ENCODE data around the gene LPP. TPM values are rescaled to one million over a fixed set of nuclear protein-coding genes. Genes with fewer than 3 reads are reported as not detected.

The LPP gene
- total RNA-seq, 1 donor from 2014 or later, result 132 TPM

- no peak overlapping the region for H3K4me3 Mint-ChIP-seq
- no peak for DNase-seq (ENCODE audit: low spot score in 2 of 2, unreplicated experiment in 2 of 2)
- H3K27ac Mint-ChIP-seq, result no peak overlapping the region
- no peaks in the 10 kb centered on the region for H3K4me1 Mint-ChIP-seq
- H3K36me3 Mint-ChIP-seq, result peaks cover 21% of the 10 kb centered on the region
- TF ChIP-seq, protein P1, sequence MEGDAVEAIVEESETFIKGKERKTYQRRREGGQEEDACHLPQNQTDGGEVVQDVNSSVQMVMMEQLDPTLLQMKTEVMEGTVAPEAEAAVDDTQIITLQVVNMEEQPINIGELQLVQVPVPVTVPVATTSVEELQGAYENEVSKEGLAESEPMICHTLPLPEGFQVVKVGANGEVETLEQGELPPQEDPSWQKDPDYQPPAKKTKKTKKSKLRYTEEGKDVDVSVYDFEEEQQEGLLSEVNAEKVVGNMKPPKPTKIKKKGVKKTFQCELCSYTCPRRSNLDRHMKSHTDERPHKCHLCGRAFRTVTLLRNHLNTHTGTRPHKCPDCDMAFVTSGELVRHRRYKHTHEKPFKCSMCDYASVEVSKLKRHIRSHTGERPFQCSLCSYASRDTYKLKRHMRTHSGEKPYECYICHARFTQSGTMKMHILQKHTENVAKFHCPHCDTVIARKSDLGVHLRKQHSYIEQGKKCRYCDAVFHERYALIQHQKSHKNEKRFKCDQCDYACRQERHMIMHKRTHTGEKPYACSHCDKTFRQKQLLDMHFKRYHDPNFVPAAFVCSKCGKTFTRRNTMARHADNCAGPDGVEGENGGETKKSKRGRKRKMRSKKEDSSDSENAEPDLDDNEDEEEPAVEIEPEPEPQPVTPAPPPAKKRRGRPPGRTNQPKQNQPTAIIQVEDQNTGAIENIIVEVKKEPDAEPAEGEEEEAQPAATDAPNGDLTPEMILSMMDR (IDR thresholded peaks at IDR 0.05; ENCODE audit: unreplicated experiment), result no peak
- no peaks in the 10 kb centered on the region for H3K9me3 Mint-ChIP-seq
- no peaks in the 10 kb centered on the region for H3K27me3 Mint-ChIP-seq (ENCODE audit: low read depth)
Measured at GRCh38 chr3:188875413-188875812, 721.5 kb downstream of the LPP start.

DNA sequence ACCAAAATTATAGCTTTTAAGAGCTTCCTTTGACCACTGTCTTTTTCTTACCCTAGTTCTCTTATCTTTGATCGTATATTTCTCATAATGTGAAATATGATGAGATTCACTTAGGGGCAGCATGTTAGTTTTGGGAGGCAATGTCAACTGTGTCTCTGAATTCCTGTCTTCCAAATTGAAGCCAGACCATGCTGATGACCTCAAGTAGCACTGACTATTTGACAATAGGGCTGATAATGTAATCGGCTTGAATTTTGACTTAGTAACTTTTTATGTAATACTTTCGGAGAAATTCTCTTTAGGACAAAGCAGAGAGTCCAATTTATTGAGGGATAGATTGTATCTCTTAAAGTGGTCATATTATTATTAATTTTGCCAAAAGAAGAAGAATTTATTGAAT lies 722.4 kb downstream of the LPP start:
- TF ChIP-seq, protein P1 (IDR thresholded peaks at IDR 0.05; ENCODE audit: unreplicated experiment), result no peak
- no peaks in the 10 kb centered on the region for H3K4me1 Mint-ChIP-seq

GRCh38 chr3:188877381-188877780 lies 723.4 kb downstream of the LPP start:
- no peak for DNase-seq (ENCODE audit: low spot score in 2 of 2, unreplicated experiment in 2 of 2)
- no peaks in the 10 kb centered on the region for H3K27me3 Mint-ChIP-seq (ENCODE audit: low read depth)
- TF ChIP-seq, protein P1 (IDR thresholded peaks at IDR 0.05; ENCODE audit: unreplicated experiment), result no peak
- H3K4me3 Mint-ChIP-seq, result no peak overlapping the region
- no peak overlapping the region for H3K27ac Mint-ChIP-seq
- peaks cover 30% of the 10 kb centered on the region for H3K36me3 Mint-ChIP-seq
- peaks cover 5% of the 10 kb centered on the region for H3K9me3 Mint-ChIP-seq
- peaks cover 5% of the 10 kb centered on the region for H3K4me1 Mint-ChIP-seq

More for the DNA sequence above, 722.4 kb downstream of the LPP start:
- peaks cover 24% of the 10 kb centered on the region for H3K36me3 Mint-ChIP-seq
- H3K4me3 Mint-ChIP-seq, result no peak overlapping the region
- H3K27ac Mint-ChIP-seq, result no peak overlapping the region
- H3K27me3 Mint-ChIP-seq (ENCODE audit: low read depth), result no peaks in the 10 kb centered on the region
- peaks cover 5% of the 10 kb centered on the region for H3K9me3 Mint-ChIP-seq
- no peak for DNase-seq (ENCODE audit: low spot score in 2 of 2, unreplicated experiment in 2 of 2)

GRCh38 chr3:188878076-188878475 lies 724.1 kb downstream of the LPP start:
- Mint-ChIP-seq H3K9me3 (peaks cover 5% of the 10 kb centered on the region), H3K4me3 (no peak overlapping the region), H3K27ac (no peak overlapping the region), H3K36me3 (peaks cover 33% of the 10 kb centered on the region), H3K27me3 (ENCODE audit: low read depth) (no peaks in the 10 kb centered on the region), H3K4me1 (peaks cover 6% of the 10 kb centered on the region)
- no peak for DNase-seq (ENCODE audit: low spot score in 2 of 2, unreplicated experiment in 2 of 2)
- TF ChIP-seq, protein P1 (IDR thresholded peaks at IDR 0.05; ENCODE audit: unreplicated experiment), result no peak

DNA sequence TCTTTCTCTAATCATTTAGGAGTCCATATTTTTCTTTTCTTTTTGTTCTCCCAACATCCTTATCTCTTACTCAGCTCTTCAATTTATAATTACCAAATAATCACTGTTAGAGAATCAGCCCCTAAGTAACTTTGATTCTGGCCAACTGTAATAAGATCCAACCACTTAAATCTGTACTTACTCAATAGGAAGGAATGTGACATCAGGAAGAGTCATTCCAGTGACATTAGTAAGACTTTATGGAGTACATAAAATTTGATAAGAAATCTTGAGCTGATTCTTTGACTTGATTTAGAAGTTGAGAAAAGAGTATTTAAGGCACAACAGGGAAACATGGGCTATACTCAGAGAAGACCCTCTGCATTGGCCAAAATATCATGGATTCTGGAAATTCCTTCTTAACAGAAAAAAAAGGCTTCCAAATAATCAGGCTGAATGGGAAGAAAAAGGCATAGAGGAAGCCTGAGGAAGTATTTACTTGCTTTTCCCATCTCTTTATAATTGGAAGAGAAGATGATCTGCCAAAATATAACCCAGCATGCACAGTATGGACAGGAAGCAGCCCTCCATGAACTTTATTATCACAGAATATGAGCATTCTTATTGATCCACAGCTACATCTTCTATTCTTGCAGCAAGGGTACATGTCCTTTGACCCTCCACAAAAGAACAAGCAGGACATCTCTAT lies 728.1 kb downstream of the LPP start:
- TF ChIP-seq, protein P1 (IDR thresholded peaks at IDR 0.05; ENCODE audit: unreplicated experiment), result no peak
- no peak for DNase-seq (ENCODE audit: low spot score in 2 of 2, unreplicated experiment in 2 of 2)
- peaks cover 6% of the 10 kb centered on the region for H3K4me1 Mint-ChIP-seq
- H3K36me3 Mint-ChIP-seq, result peaks cover 20% of the 10 kb centered on the region
- no peak overlapping the region for H3K4me3 Mint-ChIP-seq
- peaks cover 5% of the 10 kb centered on the region for H3K9me3 Mint-ChIP-seq
- no peaks in the 10 kb centered on the region for H3K27me3 Mint-ChIP-seq (ENCODE audit: low read depth)
- peak overlapping the region; percentile 2 for H3K27ac Mint-ChIP-seq

All from mesothelial cell of epicardium (in vitro differentiated cells).